Stimulated activated CD8-positive, alpha-beta memory T cell treated with anti-CD3 and anti-CD28 coated beads, Interleukin-15, amount 100 ng/mL, for 48 hours (primary cell): ENCODE measurements around the gene MSS51.
"Not testable (repeated sequence)": the region's sequence is repeated elsewhere in the genome, so short reads cannot be mapped to it uniquely, and the experiment has no call there.

Source experiments
- DNase-seq, 2 donors: peaks; one replicate each; pipeline ENCODE4 v3.0.0-alpha.2; 2020; ENCODE audit warnings: low read depth in 2 of 2

MSS51 gene

GRCh38 chr10:73414230-73414945 is 19.0 kb downstream of the MSS51 start:
- no peak for DNase-seq

GRCh38 chr10:73413528-73414229 is 19.7 kb downstream of the MSS51 start, which contains the start of gene ANXA7:
Gene ANXA7, minus strand, starts transcription at chr10:73414058. Its CDS starts 13,202 bp downstream, at chr10:73400856.
- peak; percentile 92 to 95 for DNase-seq

GRCh38 chr10:73413108-73413527 is 20.2 kb downstream of the MSS51 start:
- DNase-seq, result peak in 1 of 2 donors; percentile 14

- DNase-seq, result no peak
Observed at GRCh38 chr10:73410897-73411296, 22.5 kb downstream of the MSS51 start.

- no peak for DNase-seq
Observed at GRCh38 chr10:73408978-73409521, 24.3 kb downstream of the MSS51 start.

GRCh38 chr10:73408061-73408460 is 25.3 kb downstream of the MSS51 start:
- DNase-seq, result no peak

GRCh38 chr10:73407495-73407894 is 25.9 kb downstream of the MSS51 start:
- no peak for DNase-seq

GRCh38 chr10:73406846-73407245 is 26.5 kb downstream of the MSS51 start:
- no peak for DNase-seq

GRCh38 chr10:73405556-73405955 is 27.8 kb downstream of the MSS51 start:
- no peak for DNase-seq

- no peak for DNase-seq
Observed at GRCh38 chr10:73404690-73405089, 28.7 kb downstream of the MSS51 start.

- no peak for DNase-seq
Observed at GRCh38 chr10:73401636-73402035, 31.7 kb downstream of the MSS51 start.

GRCh38 chr10:73399063-73399462 is 34.3 kb downstream of the MSS51 start:
- no peak for DNase-seq

- DNase-seq, result no peak
Observed at GRCh38 chr10:73398024-73398423, 35.3 kb downstream of the MSS51 start.

GRCh38 chr10:73394325-73394724 is 39.0 kb downstream of the MSS51 start:
- DNase-seq, result not testable (repeated sequence)

- DNase-seq, result no peak
Observed at GRCh38 chr10:73388228-73388627, 45.1 kb downstream of the MSS51 start.

GRCh38 chr10:73386583-73386982 is 46.8 kb downstream of the MSS51 start:
- DNase-seq, result no peak

- no peak for DNase-seq
Observed at GRCh38 chr10:73379064-73379748, 54.2 kb downstream of the MSS51 start.

GRCh38 chr10:73376679-73377078 is 56.7 kb downstream of the MSS51 start:
- DNase-seq, result no peak
